GM23248 (cell line): Measurements from ENCODE around the gene ZNRF2. TPM values are rescaled to one million over a fixed set of nuclear protein-coding genes. Genes with fewer than 3 reads are reported as not detected.
"Not testable (repeated sequence)": the region's sequence is repeated elsewhere in the genome, so short reads cannot be mapped to it uniquely, and the experiment has no call there.

ENCODE experiments used
- DNase-seq: peaks from one replicate; pipeline ENCODE4 v3.0.0-alpha.2; 2015
- H2AFZ ChIP-seq: fragments of 200-600 bp; sonication (generic); 2 replicates; pipeline ENCODE4 v1.6.1; 2016; ENCODE audit warnings: antibody characterized with exemption
- H3F3A ChIP-seq: fragments of 200-600 bp; sonication (generic); 2 replicates; pipeline ENCODE4 v1.6.1; 2016; ENCODE audit warnings: mild to moderate bottlenecking, antibody characterized with exemption, mixed run types; ENCODE audit not compliant: insufficient read depth
- H3K27ac ChIP-seq: fragments of 200-600 bp; sonication (generic); 2 replicates; pipeline ENCODE4 v1.5.1; 2016; ENCODE audit warnings: mild to moderate bottlenecking
- H3K27me3 ChIP-seq: fragments of 200-600 bp; sonication (generic); replicated peaks from 2 replicates; pipeline ENCODE4 v1.6.1; 2016; ENCODE audit warnings: mild to moderate bottlenecking; ENCODE audit not compliant: insufficient read depth
- H3K36me3 ChIP-seq: fragments of 200-600 bp; sonication (generic); 2 replicates; pipeline ENCODE4 v1.6.1; 2016; ENCODE audit warnings: low read depth, mild to moderate bottlenecking
- H3K4me1 ChIP-seq: fragments of 200-600 bp; sonication (generic); 2 replicates; pipeline ENCODE4 v1.6.1; 2016; ENCODE audit warnings: mild to moderate bottlenecking; ENCODE audit not compliant: insufficient read depth
- H3K4me2 ChIP-seq: fragments of 200-600 bp; sonication (generic); one replicate; pipeline ENCODE4 v1.6.1; 2016; ENCODE audit warnings: mild to moderate bottlenecking; ENCODE audit not compliant: unreplicated experiment
- H3K4me3 ChIP-seq: fragments of 200-600 bp; sonication (generic); 2 replicates; pipeline ENCODE4 v1.5.1; 2016; ENCODE audit warnings: mild to moderate bottlenecking
- H3K79me2 ChIP-seq: fragments of 200-600 bp; sonication (generic); 2 replicates; pipeline ENCODE4 v1.6.1; 2016; ENCODE audit warnings: mild to moderate bottlenecking; ENCODE audit not compliant: insufficient read depth
- H3K9ac ChIP-seq: fragments of 200-600 bp; sonication (generic); 2 replicates; pipeline ENCODE4 v1.6.1; 2016; ENCODE audit warnings: mild to moderate bottlenecking
- H3K9me2 ChIP-seq: fragments of 200-600 bp; sonication (generic); 2 replicates; pipeline ENCODE4 v1.6.1; 2016; ENCODE audit warnings: mixed run types, mild to moderate bottlenecking, moderate library complexity; ENCODE audit not compliant: insufficient read depth
- H3K9me3 ChIP-seq: fragments of 200-600 bp; sonication (generic); one replicate; pipeline ENCODE4 v1.6.1; 2017; ENCODE audit warnings: low read depth
- H4K20me1 ChIP-seq: fragments of 200-600 bp; sonication (generic); 2 replicates; pipeline ENCODE4 v1.6.0; 2016; ENCODE audit not compliant: insufficient read depth
- EZH2 ChIP-seq: fragments of 200-600 bp; sonication (generic); IDR thresholded peaks from 2 replicates; pipeline ENCODE4 v1.6.1; 2018; ENCODE audit warnings: antibody characterized with exemption, mild to moderate bottlenecking; ENCODE audit not compliant: insufficient read depth, poor library complexity, severe bottlenecking
- EZH2phosphoT487 ChIP-seq: fragments of 200-600 bp; sonication (generic); IDR thresholded peaks from 2 replicates; pipeline ENCODE4 v1.6.1; 2018; ENCODE audit warnings: antibody characterized with exemption, moderate library complexity, mild to moderate bottlenecking, low read depth; ENCODE audit not compliant: insufficient read depth
- WGBS, 2 experiments: methylation state at CpG; one replicate each; pipeline ENCODE4 v1.1.6; 2015 to 2017; ENCODE audit warnings: low lambda C conversion rate in 2 of 2, low coverage in 1 of 2; ENCODE audit errors: missing lambda C conversion rate in 2 of 2; 5-methylcytosine and 5-hydroxymethylcytosine counted together
- in situ Hi-C: fragments of 300-500 bp; cut with MboI; formaldehyde crosslinking; loops from 2 replicates; pipeline ENCODE4 v1.15.0; 2020
- polyA plus RNA-seq: library from polyadenylated mRNA; unstranded; fragments of >200 nt; fragmentation: Nextera tagmentation; extraction: Ambion mirVana; gene quantifications from 2 replicates; pipeline ENCODE4 v1.2.1, GENCODE V29; 2016
- total RNA-seq: library from RNA; depleted of rRNA; stranded (reverse); fragments of >200 nt; shearing (Covaris generic); gene quantifications from 2 replicates; pipeline ENCODE4 v1.2.3, GENCODE V29; 2014

The ZNRF2 gene
- total and polyA plus RNA-seq, 2 experiments from 2014 or later, result 0.25 to 6.5 TPM

DNA sequence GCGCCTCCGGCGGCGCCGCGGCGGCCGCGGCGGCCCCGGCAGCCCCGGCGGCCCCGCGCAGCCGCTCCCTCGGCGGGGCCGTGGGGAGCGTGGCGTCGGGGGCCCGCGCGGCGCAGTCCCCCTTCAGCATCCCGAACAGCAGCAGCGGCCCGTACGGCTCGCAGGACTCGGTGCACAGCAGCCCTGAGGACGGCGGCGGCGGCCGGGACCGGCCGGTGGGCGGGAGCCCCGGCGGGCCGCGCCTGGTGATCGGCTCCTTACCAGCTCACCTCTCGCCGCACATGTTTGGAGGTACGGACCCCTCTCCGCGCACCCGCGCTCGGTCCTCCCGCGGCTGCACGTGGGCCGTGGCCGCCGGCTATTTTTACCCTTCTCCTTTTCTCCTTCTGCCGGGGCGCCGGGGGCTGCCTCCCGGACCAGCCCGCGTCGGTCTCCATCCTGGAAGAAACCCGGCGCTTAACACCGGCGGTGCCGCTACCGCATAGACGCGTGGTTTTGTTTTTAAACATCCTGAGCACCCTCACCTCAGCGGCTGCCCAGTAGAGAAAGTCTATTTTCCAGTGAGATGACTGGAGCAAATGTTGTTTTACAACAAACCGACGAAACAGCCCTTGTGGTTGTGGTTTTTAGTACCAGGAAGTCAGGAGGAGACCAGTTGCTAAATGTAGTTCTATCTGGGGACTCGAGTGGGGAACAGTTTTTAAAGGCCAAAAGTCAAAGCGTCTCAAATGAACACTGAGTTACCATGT is 1.3 kb downstream of the ZNRF2 start:
- Histone ChIP-seq H4K20me1 (no peaks in the 10 kb centered on the region), H3K79me2 (peaks cover 39% of the 10 kb centered on the region), H3K27me3 (no peaks in the 10 kb centered on the region), H3K4me3 (peak overlapping the region; percentile 78), H3K36me3 (no peaks in the 10 kb centered on the region), H3K9ac (peak overlapping the region; percentile 77), H3K9me3 (no peaks in the 10 kb centered on the region), H3K9me2 (no peaks in the 10 kb centered on the region), H3K4me1 (0 out of 2 replicates have a peak, but pooled peaks cover 21% of the 10 kb centered on the region), H3K4me2 (peak overlapping the region; percentile 65), H3F3A (peaks cover 23% of the 10 kb centered on the region), H2AFZ (peak overlapping the region; percentile 83), H3K27ac (peak overlapping the region; percentile 74)
- DNase-seq, result peak; percentile 70
- TF ChIP-seq EZH2 (no peak), EZH2phosphoT487 (no peak)
- in situ Hi-C loops, result no loop called here
- WGBS, 2 experiments, result 1% methylated on average over 29 to 44 of the region's 79 CpGs

- no peak overlapping the region for H3K9ac ChIP-seq
- H3K9me3 ChIP-seq, result no peaks in the 10 kb centered on the region
- H3K27ac ChIP-seq, result no peak overlapping the region
- WGBS, 2 experiments, result 95 to 99% methylated on average over 11 of the region's 11 CpGs
- H3K4me2 ChIP-seq, result peak overlapping the region; percentile 65
- H3K79me2 ChIP-seq, result peaks cover 49% of the 10 kb centered on the region
- H3K9me2 ChIP-seq, result no peaks in the 10 kb centered on the region
- H3K4me1 ChIP-seq, result 0 out of 2 replicates have a peak, but pooled peaks cover 21% of the 10 kb centered on the region
- in situ Hi-C loops, result no loop called here
- H4K20me1 ChIP-seq, result no peaks in the 10 kb centered on the region
- peak overlapping the region; percentile 78 for H3K4me3 ChIP-seq
- H2AFZ ChIP-seq, result peak overlapping the region; percentile 83; the same call in 1 of the 2 replicates
- no peak for DNase-seq
- peaks cover 23% of the 10 kb centered on the region for H3F3A ChIP-seq
- no peaks in the 10 kb centered on the region for H3K36me3 ChIP-seq
- TF ChIP-seq EZH2 (no peak), EZH2phosphoT487 (no peak)
- H3K27me3 ChIP-seq, result no peaks in the 10 kb centered on the region
Measured at GRCh38 chr7:30286749-30287148, 2.4 kb downstream of the ZNRF2 start.

- H3K4me2 ChIP-seq, in situ Hi-C loops, H3K9me3 ChIP-seq, H4K20me1 ChIP-seq, H3K27me3 ChIP-seq, H3K4me3 ChIP-seq, H2AFZ ChIP-seq, H3K27ac ChIP-seq, H3K36me3 ChIP-seq, H3K9me2 ChIP-seq, DNase-seq, H3K9ac ChIP-seq: not testable (repeated sequence)
- H3K4me1 ChIP-seq, result 0 out of 2 replicates have a peak, but pooled peaks cover 21% of the 10 kb centered on the region
- peaks cover 50% of the 10 kb centered on the region for H3K79me2 ChIP-seq
- WGBS, 2 experiments, result 83 to 84% methylated on average over 3 of the region's 3 CpGs
- H3F3A ChIP-seq, result peaks cover 23% of the 10 kb centered on the region
Measured at GRCh38 chr7:30287625-30288024, 3.2 kb downstream of the ZNRF2 start.

DNA sequence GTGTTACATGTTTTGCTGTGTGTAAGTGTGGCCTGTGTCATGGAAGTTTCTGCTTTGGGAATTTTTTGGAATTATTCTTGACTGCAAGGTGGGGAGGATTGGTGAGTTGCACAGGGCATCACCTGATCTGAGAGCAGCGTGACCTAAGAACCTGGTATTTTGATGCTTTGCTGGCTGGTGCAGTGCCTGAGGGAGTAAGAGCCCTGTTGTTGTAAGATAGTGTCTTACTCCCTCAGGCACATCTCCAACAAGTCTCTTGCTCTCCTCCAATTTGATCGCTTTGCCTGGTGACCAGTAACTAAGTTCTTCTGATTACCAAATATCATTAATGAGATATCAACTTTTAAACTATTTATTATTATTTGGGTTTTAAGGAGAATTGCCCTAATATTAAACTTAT is 5.2 kb downstream of the ZNRF2 start:
- H3K4me2 ChIP-seq, H3K36me3 ChIP-seq, H3K9me2 ChIP-seq, DNase-seq, H3K4me3 ChIP-seq, H3K27me3 ChIP-seq, H3K9ac ChIP-seq, H4K20me1 ChIP-seq, in situ Hi-C loops, H2AFZ ChIP-seq, H3K9me3 ChIP-seq, H3K27ac ChIP-seq: not testable (repeated sequence)
- H3F3A ChIP-seq, result peaks cover 12% of the 10 kb centered on the region
- WGBS, 2 experiments, result 86 to 91% methylated on average over 2 of the region's 2 CpGs
- H3K79me2 ChIP-seq, result peaks cover 57% of the 10 kb centered on the region
- H3K4me1 ChIP-seq, result 0 out of 2 replicates have a peak, but pooled peaks cover 21% of the 10 kb centered on the region

- H2AFZ ChIP-seq, result not testable (repeated sequence)
- H3K79me2 ChIP-seq, result peaks cover 60% of the 10 kb centered on the region
- WGBS, 2 experiments, result 84 to 93% methylated on average over 3 of the region's 3 CpGs
Measured at GRCh38 chr7:30290317-30290716, 5.9 kb downstream of the ZNRF2 start.

DNA sequence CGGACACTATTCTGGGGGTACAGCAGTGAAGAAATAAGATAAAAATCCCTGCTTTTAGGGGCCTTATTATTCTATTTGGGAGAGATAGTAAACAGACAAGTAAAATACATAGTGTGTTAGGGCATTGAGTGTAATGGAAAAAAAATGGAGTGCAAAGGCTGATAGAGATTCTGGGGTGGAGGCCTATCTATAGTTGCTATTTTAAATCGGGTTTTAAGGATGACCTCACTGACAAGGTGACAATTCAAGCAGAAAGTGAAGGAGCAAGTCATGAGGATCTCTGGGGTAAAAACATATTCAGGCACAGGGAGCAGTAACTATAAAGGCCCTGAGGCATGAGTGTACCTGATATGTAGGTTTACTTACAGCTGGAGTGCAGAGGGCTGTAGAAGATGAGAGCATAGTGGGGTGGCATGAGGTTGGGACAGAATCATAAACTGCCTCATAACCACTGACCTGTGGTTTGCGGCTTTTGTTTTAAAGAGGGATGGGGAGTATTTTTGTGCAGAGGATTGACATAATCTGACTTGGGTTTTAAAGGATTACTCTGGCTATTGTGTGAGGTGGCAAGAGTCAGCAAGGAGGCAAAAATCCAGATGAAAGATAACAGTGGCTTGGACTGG is 8.1 kb downstream of the ZNRF2 start:
- Histone ChIP-seq H3K4me1 (0 out of 2 replicates have a peak, but pooled peaks cover 10% of the 10 kb centered on the region), H3K79me2 (peaks cover 60% of the 10 kb centered on the region)
- H3K9ac ChIP-seq, H3K4me3 ChIP-seq, H3F3A ChIP-seq, H3K9me3 ChIP-seq, H4K20me1 ChIP-seq, H3K9me2 ChIP-seq, H3K27ac ChIP-seq, H3K4me2 ChIP-seq, H3K27me3 ChIP-seq, in situ Hi-C loops, H2AFZ ChIP-seq, DNase-seq, H3K36me3 ChIP-seq: not testable (repeated sequence)
- WGBS, 2 experiments, result 99 to 100% methylated on average over 3 of the region's 3 CpGs

More at GRCh38 chr7:30290317-30290716, 5.9 kb downstream of the ZNRF2 start:
- H3K9me2 ChIP-seq, H3K9me3 ChIP-seq, H4K20me1 ChIP-seq, H3K27ac ChIP-seq, H3K4me3 ChIP-seq, H3K4me2 ChIP-seq, H3K27me3 ChIP-seq, H3K9ac ChIP-seq, in situ Hi-C loops, DNase-seq, H3K36me3 ChIP-seq: not testable (repeated sequence)
- peaks cover 12% of the 10 kb centered on the region for H3F3A ChIP-seq
- H3K4me1 ChIP-seq, result 0 out of 2 replicates have a peak, but pooled peaks cover 21% of the 10 kb centered on the region

- H3K27ac ChIP-seq, H3K36me3 ChIP-seq, H3K9me3 ChIP-seq, H3K27me3 ChIP-seq, H3K9me2 ChIP-seq, H4K20me1 ChIP-seq, in situ Hi-C loops, H3K4me1 ChIP-seq, DNase-seq, H3K4me3 ChIP-seq, H3K9ac ChIP-seq, H2AFZ ChIP-seq, H3K4me2 ChIP-seq, H3F3A ChIP-seq: not testable (repeated sequence)
- WGBS, 2 experiments, result 100% methylated on average over 2 of the region's 2 CpGs
- H3K79me2 ChIP-seq, result peaks cover 32% of the 10 kb centered on the region
Measured at GRCh38 chr7:30296304-30296703, 11.9 kb downstream of the ZNRF2 start.
